ENCODE measurements around the gene CLOCK. TPM values are rescaled to one million over a fixed set of nuclear protein-coding genes. Genes with fewer than 3 reads are reported as not detected.

CLOCK gene
- total and polyA plus RNA-seq, 2 of the 13 experiments (the other 11 are each of a cell fraction or from before 2014, with no cell fraction given), result 8.8 to 13.5 TPM

DNA sequence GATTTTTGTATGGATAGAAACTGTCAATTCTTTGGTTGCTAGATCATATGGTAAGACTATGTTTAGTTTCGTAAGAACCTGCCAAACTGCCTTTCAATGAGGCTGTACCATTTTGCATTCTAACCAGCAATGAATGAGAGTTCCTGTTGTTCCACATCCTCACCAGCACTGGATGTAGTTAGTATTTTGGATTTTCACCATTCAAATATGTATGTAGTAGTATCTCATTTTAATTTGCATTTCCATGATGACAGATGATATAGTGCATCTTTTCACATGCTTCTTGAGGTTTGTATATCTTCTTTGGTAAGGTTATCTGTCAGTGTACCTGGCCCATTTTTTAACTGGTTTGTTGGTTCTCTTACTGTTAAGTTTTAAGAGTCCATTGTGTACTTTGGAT lies 34.6 kb downstream of the CLOCK start:
- H2AFZ ChIP-seq (ENCODE audit: low read length), result no peak overlapping the region
- H3K27ac ChIP-seq (ENCODE audit: extremely low read length, insufficient read depth, low read length), result no peak overlapping the region
- H3K9ac ChIP-seq (ENCODE audit: insufficient read depth, low read depth, low read length), result no peak overlapping the region
- H3K36me3 ChIP-seq (replicated peaks in 1 of 2; ENCODE audit: control insufficient read depth in 1 of 2, insufficient read depth in 2 of 2, low read length in 2 of 2), result no peaks in the 10 kb centered on the region
- 100% methylated on average over 1 of the region's 1 CpG for WGBS (ENCODE audit: low lambda C conversion rate)
- no peaks in the 10 kb centered on the region for H3K79me2 ChIP-seq (ENCODE audit: insufficient read depth, low read length)
- CTCF ChIA-PET (ENCODE audit: low intra/inter-chr PET ratio, low total read pairs), result no interaction called here
- no TSS peak for BruUV-seq (replicated peaks)
- TF ChIP-seq RBAK (CRISPR knock-in tag; IDR thresholded peaks at IDR 0.05) (no peak), TBX2 (CRISPR knock-in tag; IDR thresholded peaks at IDR 0.05; ENCODE audit: borderline replicate concordance) (no peak)
- no peaks in the 10 kb centered on the region for H3K4me1 ChIP-seq (ENCODE audit: insufficient read depth, low read length)
- H4K20me1 ChIP-seq (ENCODE audit: insufficient read depth, low read length), result 0 out of 2 replicates have a peak, but pooled peaks cover 2% of the 10 kb centered on the region
- in situ Hi-C loops (cut with HindIII; ENCODE audit: extremely low pct_ligation_motif_present, low pct_unique_long_range_greater_than_20kb), result no loop called here
- POLR2A ChIA-PET, result no interaction called here
- intact Hi-C loops (cut with micrococcal nuclease; ENCODE audit: unreplicated experiment), result no loop called here
- no peak overlapping the region for H3K4me2 ChIP-seq (ENCODE audit: low read depth, low read length)
- no peak overlapping the region for H3K4me3 ChIP-seq (replicated peaks in 1 of 3; ENCODE audit: insufficient read depth in 1 of 3, low read depth in 2 of 3, low read length in 3 of 3)
- FAIRE-seq (no peak), ATAC-seq (no peak), DNase-seq (ENCODE audit: low spot score) (no peak)
- H3K9me3 ChIP-seq (ENCODE audit: low read length), result no peaks in the 10 kb centered on the region
- no peaks in the 10 kb centered on the region for H3K27me3 ChIP-seq (ENCODE audit: control insufficient read depth in 1 of 2, insufficient read depth in 2 of 2, low read length in 2 of 2)

GRCh38 chr4:55510685-55511084 lies 36.0 kb downstream of the CLOCK start:
- Histone ChIP-seq H3K27me3 (ENCODE audit: control insufficient read depth in 1 of 2, insufficient read depth in 2 of 2, low read length in 2 of 2) (no peaks in the 10 kb centered on the region), H3K4me1 (ENCODE audit: insufficient read depth, low read length) (no peaks in the 10 kb centered on the region), H2AFZ (ENCODE audit: low read length) (no peak overlapping the region), H3K4me3 (replicated peaks in 1 of 3; ENCODE audit: insufficient read depth in 1 of 3, low read depth in 2 of 3, low read length in 3 of 3) (no peak overlapping the region), H3K79me2 (ENCODE audit: insufficient read depth, low read length) (no peaks in the 10 kb centered on the region), H3K27ac (ENCODE audit: extremely low read length, insufficient read depth, low read length) (no peak overlapping the region), H3K4me2 (ENCODE audit: low read depth, low read length) (no peak overlapping the region), H3K36me3 (replicated peaks in 1 of 2; ENCODE audit: control insufficient read depth in 1 of 2, insufficient read depth in 2 of 2, low read length in 2 of 2) (no peaks in the 10 kb centered on the region; a peak in 1 of 5 replicates), H4K20me1 (ENCODE audit: insufficient read depth, low read length) (0 out of 2 replicates have a peak, but pooled peaks cover 2% of the 10 kb centered on the region), H3K9me3 (ENCODE audit: low read length) (no peaks in the 10 kb centered on the region), H3K9ac (ENCODE audit: insufficient read depth, low read depth, low read length) (no peak overlapping the region)
- no peak for FAIRE-seq
- TF ChIP-seq ZNF841 (CRISPR knock-in tag; IDR thresholded peaks at IDR 0.05; ENCODE audit: borderline replicate concordance) (no peak), HOXA7 (CRISPR knock-in tag; IDR thresholded peaks at IDR 0.05) (no peak), HOMEZ (CRISPR knock-in tag; IDR thresholded peaks at IDR 0.05; ENCODE audit: low read depth) (no peak), ZNF770 (CRISPR knock-in tag; IDR thresholded peaks at IDR 0.05) (no peak)
- ATAC-seq, result no peak
- DNase-seq (ENCODE audit: low spot score), result no peak
- in situ Hi-C loops (cut with HindIII; ENCODE audit: extremely low pct_ligation_motif_present, low pct_unique_long_range_greater_than_20kb), result no loop called here
- ChIA-PET CTCF (ENCODE audit: low intra/inter-chr PET ratio, low total read pairs) (no interaction called here), POLR2A (no interaction called here)
- BruUV-seq (replicated peaks), result no TSS peak
- intact Hi-C loops (cut with micrococcal nuclease; ENCODE audit: unreplicated experiment), result no loop called here
